DND-41 (cell line): Measurements from ENCODE around the gene GRB7.
A peak's percentile ranks its signal among the peaks of the same experiment; 100 is the strongest.

ENCODE experiments used
- ATAC-seq: fragments of 200-7000 bp; cut with Tn5 transposase; 3 replicates; pipeline ENCODE4 v1.9.1; 2021; ENCODE audit warnings: low read depth; ENCODE audit not compliant: insufficient read depth
- DNase-seq: peaks from one replicate; pipeline ENCODE4 v3.0.0-alpha.2; 2020
- H2AFZ ChIP-seq: 2 replicates; pipeline ENCODE4 v1.6.0; 2012; ENCODE audit warnings: low read depth, low read length
- H3K27ac ChIP-seq: 2 replicates; pipeline ENCODE4 v1.5.1; 2012; ENCODE audit warnings: low read length, inconsistent platforms
- H3K27me3 ChIP-seq: fragments of 200-600 bp; sonication (generic); 2 replicates; pipeline ENCODE4 v1.6.0; 2012; ENCODE audit warnings: low read length, mild to moderate bottlenecking, inconsistent platforms; ENCODE audit not compliant: insufficient read depth, poor library complexity
- H3K36me3 ChIP-seq: 2 replicates; pipeline ENCODE4 v1.5.1; 2012; ENCODE audit warnings: low read length, inconsistent platforms; ENCODE audit not compliant: insufficient read depth
- H3K4me1 ChIP-seq: 2 replicates; pipeline ENCODE4 v1.5.1; 2012; ENCODE audit warnings: mild to moderate bottlenecking, low read length; ENCODE audit not compliant: insufficient read depth
- H3K4me2 ChIP-seq: 2 replicates; pipeline ENCODE4 v1.6.0; 2012; ENCODE audit warnings: mild to moderate bottlenecking, moderate library complexity, low read length, inconsistent platforms; ENCODE audit not compliant: insufficient read depth
- H3K4me3 ChIP-seq, 2 experiments: fragments of 200-600 bp in 1 of 2; shearing (Covaris generic) in 1 of 2; 2 replicates each; pipeline ENCODE4 v1.5.1; 2012 to 2016; ENCODE audit warnings: inconsistent platforms in 2 of 2, low read length in 2 of 2, mild to moderate bottlenecking in 2 of 2, low read depth in 1 of 2, moderate library complexity in 1 of 2
- H3K79me2 ChIP-seq: 2 replicates; pipeline ENCODE4 v1.6.0; 2012; ENCODE audit warnings: low read length, inconsistent platforms; ENCODE audit not compliant: insufficient read depth
- H3K9ac ChIP-seq: 2 replicates; pipeline ENCODE4 v1.6.0; 2012; ENCODE audit warnings: low read depth, mild to moderate bottlenecking, inconsistent platforms, low read length, moderate library complexity
- H3K9me3 ChIP-seq: 2 replicates; pipeline ENCODE4 v1.5.1; 2012; ENCODE audit warnings: low read length, moderate library complexity, mild to moderate bottlenecking, inconsistent platforms; ENCODE audit not compliant: insufficient read depth, severe bottlenecking
- H4K20me1 ChIP-seq: 2 replicates; pipeline ENCODE4 v1.6.0; 2012; ENCODE audit warnings: low read length; ENCODE audit not compliant: insufficient read depth
- CTCF ChIP-seq: IDR thresholded peaks from 2 replicates; pipeline ENCODE4 v1.5.1; 2012; ENCODE audit warnings: borderline replicate concordance, low read length, moderate library complexity, mild to moderate bottlenecking; ENCODE audit not compliant: poor library complexity, severe bottlenecking; ENCODE audit errors: extremely low read depth
- EZH2 ChIP-seq: IDR thresholded peaks from 3 replicates; pipeline ENCODE4 v1.6.1; 2012; ENCODE audit warnings: borderline replicate concordance, low read depth, mild to moderate bottlenecking, moderate library complexity, low read length, inconsistent platforms; ENCODE audit not compliant: severe bottlenecking

Gene GRB7

GRCh38 chr17:39751637-39752036 is 13.9 kb downstream of the GRB7 start:
- Histone ChIP-seq H3K36me3 (no peaks in the 10 kb centered on the region), H3K4me3 (no peak overlapping the region), H3K9ac (no peak overlapping the region), H3K27ac (no peak overlapping the region), H3K4me1 (peaks cover 42% of the 10 kb centered on the region), H4K20me1 (no peaks in the 10 kb centered on the region), H3K9me3 (no peaks in the 10 kb centered on the region), H2AFZ (no peak overlapping the region), H3K27me3 (no peaks in the 10 kb centered on the region), H3K79me2 (no peaks in the 10 kb centered on the region), H3K4me2 (no peak overlapping the region)
- TF ChIP-seq EZH2 = no peak
- no peak for TF ChIP-seq CTCF
- DNase-seq = no peak
- ATAC-seq = no peak

DNA sequence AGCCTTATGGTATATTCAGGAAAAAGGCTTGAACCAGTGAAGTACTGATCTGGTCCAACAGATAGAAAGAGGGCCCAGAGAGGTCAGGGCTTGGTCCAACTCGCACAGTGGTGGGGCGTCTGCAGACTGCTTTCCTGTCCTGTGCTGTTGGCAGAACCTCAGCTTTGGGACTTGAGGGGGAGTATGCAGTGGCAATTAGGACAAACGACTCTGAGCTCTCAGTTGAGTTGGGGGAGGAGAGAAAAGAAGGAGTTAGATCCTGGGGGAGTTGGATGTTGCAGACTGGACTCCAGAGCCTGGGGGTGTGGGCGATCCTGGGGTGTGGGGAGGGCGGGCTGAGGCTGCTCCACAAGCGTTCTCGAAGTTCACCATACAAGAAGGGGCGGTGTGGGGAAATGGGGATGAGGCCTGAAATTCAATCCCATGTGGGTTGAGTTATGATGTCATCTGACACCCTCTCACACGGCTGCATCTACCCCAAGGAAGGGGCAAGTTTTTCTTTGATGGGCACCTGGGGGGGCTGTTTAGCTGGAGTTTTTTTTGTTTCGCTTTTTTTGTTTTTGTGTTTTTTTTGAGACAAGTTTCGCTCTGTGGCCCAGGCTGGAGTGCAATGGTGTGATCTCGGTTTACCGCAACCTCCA is 14.6 kb downstream of the GRB7 start:
- Histone ChIP-seq H3K9ac (no peak overlapping the region; the same call in 1 of the 2 replicates), H3K79me2 (no peaks in the 10 kb centered on the region), H3K4me2 (peak overlapping the region; percentile 96; the same call in 1 of the 2 replicates), H3K9me3 (no peaks in the 10 kb centered on the region), H2AFZ (no peak overlapping the region), H4K20me1 (no peaks in the 10 kb centered on the region), H3K27ac (no peak overlapping the region), H3K27me3 (no peaks in the 10 kb centered on the region), H3K4me1 (peaks cover 49% of the 10 kb centered on the region), H3K4me3 (no peak overlapping the region), H3K36me3 (no peaks in the 10 kb centered on the region)
- ATAC-seq (no peak), DNase-seq (no peak)
- TF ChIP-seq CTCF = no peak

GRCh38 chr17:39753514-39754160 is 15.9 kb downstream of the GRB7 start:
- H3K4me1 ChIP-seq = peaks cover 62% of the 10 kb centered on the region
- no peaks in the 10 kb centered on the region for H3K27me3 ChIP-seq

More at GRCh38 chr17:39753514-39754160, 15.9 kb downstream of the GRB7 start:
- TF ChIP-seq CTCF (no peak), EZH2 (no peak)
- Histone ChIP-seq H3K79me2 (no peaks in the 10 kb centered on the region), H3K9ac (peak overlapping the region; percentile 98), H3K27ac (peak overlapping the region; percentile 96), H2AFZ (peak overlapping the region; percentile 98), H3K4me2 (peak overlapping the region; percentile 96), H3K4me3 (peak overlapping the region; percentile 38 to 73), H4K20me1 (no peaks in the 10 kb centered on the region), H3K9me3 (no peaks in the 10 kb centered on the region), H3K36me3 (no peaks in the 10 kb centered on the region)
- DNase-seq (no peak), ATAC-seq (peak; percentile 25)
